T-cell (primary cell): ENCODE data around the gene SPTBN1. TPM values are rescaled to one million over a fixed set of nuclear protein-coding genes. Genes with fewer than 3 reads are reported as not detected.

Experiments
- ATAC-seq, 4 experiments: fragments of 200-7000 bp in 3 of 4; fragments of 150-1000 bp in 1 of 4; cut with Tn5 transposase; replicated peaks in 1 of 4; 1 replicate in 3 of 4; 2 replicates in 1 of 4; pipeline ENCODE4 v1.10.0; 2021; ENCODE audit warnings: moderate library complexity in 3 of 4, mild to moderate bottlenecking in 2 of 4, moderate number of reproducible peaks in 1 of 4
- CTCF ChIA-PET, 2 donors: fragments of 300-600 bp; sonication (Branson Sonifier 250); formaldehyde crosslinking; loops; one replicate each; lab custom pipeline; 2022; ENCODE audit warnings: antibody characterized with exemption in 2 of 2; lab: Charles Lee
- POLR2A ChIA-PET, 2 donors: fragments of 300-600 bp; sonication (Branson Sonifier 250); formaldehyde crosslinking; loops; one replicate each; lab custom pipeline; 2022; ENCODE audit warnings: antibody characterized with exemption in 2 of 2; lab: Charles Lee
- DNase-seq, 35 experiments: peaks; one replicate each; pipeline versions ENCODE4 v3.0.0 to v3.0.0-alpha.2; 2013 to 2023
- H3K27ac ChIP-seq: one replicate; pipeline ENCODE4 v1.5.1; 2013; ENCODE audit warnings: low read length
- H3K27me3 ChIP-seq, 2 experiments: replicated peaks in 1 of 2; 1 replicate in 1 of 2; 2 replicates in 1 of 2; pipeline versions ENCODE4 v1.6.1 to v1.7.0; 2013; ENCODE audit warnings: low read length in 1 of 2, mixed read lengths in 1 of 2; ENCODE audit not compliant: control insufficient read depth in 2 of 2, insufficient read depth in 2 of 2; ENCODE audit errors: extremely low read depth in 1 of 2
- H3K36me3 ChIP-seq, 2 donors: 1 replicate in 1 of 2; 2 replicates in 1 of 2; pipeline versions ENCODE4 v1.6.1 to v1.7.0; 2013; ENCODE audit warnings: low read length in 1 of 2; ENCODE audit not compliant: control insufficient read depth in 2 of 2, insufficient read depth in 1 of 2; ENCODE audit errors: extremely low read depth in 1 of 2
- H3K4me1 ChIP-seq, 2 experiments: 1 replicate in 1 of 2; 2 replicates in 1 of 2; pipeline versions ENCODE4 v1.6.1 to v1.7.0; 2013; ENCODE audit warnings: low read length in 2 of 2, mixed read lengths in 1 of 2; ENCODE audit not compliant: insufficient read depth in 2 of 2, control insufficient read depth in 1 of 2; ENCODE audit errors: extremely low read depth in 1 of 2
- H3K4me3 ChIP-seq, 2 donors: 1 replicate in 1 of 2; 2 replicates in 1 of 2; pipeline versions ENCODE4 v1.5.1 to v1.7.0; 2013; ENCODE audit warnings: mild to moderate bottlenecking in 2 of 2, low read length in 1 of 2, moderate library complexity in 1 of 2; ENCODE audit not compliant: control insufficient read depth in 1 of 2; ENCODE audit errors: extremely low read depth in 1 of 2
- H3K9me3 ChIP-seq: 2 replicates; pipeline ENCODE4 v1.7.0; 2013
- H3K27ac Mint-ChIP-seq, 2 donors: one replicate each; pipeline ENCODE4 v1.8.0; 2020 to 2021; ENCODE audit warnings: mild to moderate bottlenecking in 2 of 2, mixed read lengths in 2 of 2
- H3K27me3 Mint-ChIP-seq, 2 donors: one replicate each; pipeline ENCODE4 v1.8.0; 2021 to 2022; ENCODE audit warnings: mixed read lengths in 2 of 2
- H3K36me3 Mint-ChIP-seq: one replicate; pipeline ENCODE4 v1.8.0; 2021; ENCODE audit warnings: mixed read lengths
- H3K4me1 Mint-ChIP-seq, 3 donors: one replicate each; pipeline ENCODE4 v1.8.0; 2020 to 2022; ENCODE audit warnings: mixed read lengths in 3 of 3, mild to moderate bottlenecking in 1 of 3
- H3K4me3 Mint-ChIP-seq, 3 donors: one replicate each; pipeline ENCODE4 v1.8.0; 2020 to 2022; ENCODE audit warnings: mild to moderate bottlenecking in 3 of 3, mixed read lengths in 3 of 3, moderate library complexity in 3 of 3
- H3K9me3 Mint-ChIP-seq, 3 donors: one replicate each; pipeline ENCODE4 v1.8.0; 2020 to 2022; ENCODE audit warnings: mixed read lengths in 3 of 3
- WGBS: methylation state at CpG from one replicate; pipeline ENCODE4 v1.1.5; 2013; ENCODE audit warnings: missing lambda C conversion rate; ENCODE audit not compliant: insufficient coverage; 5-methylcytosine and 5-hydroxymethylcytosine counted together
- total RNA-seq, 35 experiments: library from RNA in 6 of 35; stranded (reverse) in 6 of 35; fragments of 120-200 nt in 1 of 35; gene quantifications; one replicate each; pipeline versions ENCODE4 v1.2.1 to v1.2.4 and lab custom pipeline; 2013 to 2026

The SPTBN1 gene
- total RNA-seq, 5 donors from 2014 or later (not counting 1 experiment from before 2014, with no cell fraction given): 129 to 222 (median 139) TPM

- H3K27ac Mint-ChIP-seq: no peak overlapping the region
- no peaks in the 10 kb centered on the region for H3K27me3 ChIP-seq
- 86% methylated on average over 2 of the region's 2 CpGs for WGBS
- no peaks in the 10 kb centered on the region for H3K36me3 ChIP-seq
- DNase-seq (no peak), ATAC-seq (no peak)
- ChIA-PET CTCF (no interaction called here), POLR2A (no interaction called here)
- no peaks in the 10 kb centered on the region for H3K36me3 Mint-ChIP-seq
- H3K4me1 ChIP-seq: no peaks in the 10 kb centered on the region
- no peaks in the 10 kb centered on the region for H3K9me3 Mint-ChIP-seq
- peaks cover 2 to 3% (median 3%) of the 10 kb centered on the region in 3 donors for H3K4me1 Mint-ChIP-seq
- no peaks in the 10 kb centered on the region for H3K27me3 Mint-ChIP-seq
- H3K9me3 ChIP-seq: no peaks in the 10 kb centered on the region
- H3K4me3 Mint-ChIP-seq: no peak overlapping the region
- H3K4me3 ChIP-seq: no peak overlapping the region
- H3K27ac ChIP-seq: no peak overlapping the region
Measured at GRCh38 chr2:54534625-54535024, 78.5 kb downstream of the SPTBN1 start.

- H3K27ac Mint-ChIP-seq: no peak overlapping the region
Measured at GRCh38 chr2:54535599-54536195, 79.6 kb downstream of the SPTBN1 start.

GRCh38 chr2:54536720-54537119, 80.6 kb downstream of the SPTBN1 start:
- no peaks in the 10 kb centered on the region for H3K27me3 ChIP-seq
- POLR2A ChIA-PET: no interaction called here
- ATAC-seq: no peak

More at GRCh38 chr2:54535599-54536195, 79.6 kb downstream of the SPTBN1 start:
- no peaks in the 10 kb centered on the region for H3K4me1 ChIP-seq
- H3K27me3 ChIP-seq: no peaks in the 10 kb centered on the region
- Mint-ChIP-seq H3K4me1 (no peaks in the 10 kb centered on the region), H3K4me3 (no peak overlapping the region), H3K36me3 (no peaks in the 10 kb centered on the region), H3K9me3 (no peaks in the 10 kb centered on the region), H3K27me3 (no peaks in the 10 kb centered on the region)
- DNase-seq (no peak), ATAC-seq (no peak)
- no peak overlapping the region for H3K4me3 ChIP-seq
- 100% methylated on average over 2 of the region's 4 CpGs for WGBS
- no peaks in the 10 kb centered on the region for H3K36me3 ChIP-seq
- H3K9me3 ChIP-seq: no peaks in the 10 kb centered on the region
- ChIA-PET CTCF (no interaction called here), POLR2A (no interaction called here)
- no peak overlapping the region for H3K27ac ChIP-seq

DNA sequence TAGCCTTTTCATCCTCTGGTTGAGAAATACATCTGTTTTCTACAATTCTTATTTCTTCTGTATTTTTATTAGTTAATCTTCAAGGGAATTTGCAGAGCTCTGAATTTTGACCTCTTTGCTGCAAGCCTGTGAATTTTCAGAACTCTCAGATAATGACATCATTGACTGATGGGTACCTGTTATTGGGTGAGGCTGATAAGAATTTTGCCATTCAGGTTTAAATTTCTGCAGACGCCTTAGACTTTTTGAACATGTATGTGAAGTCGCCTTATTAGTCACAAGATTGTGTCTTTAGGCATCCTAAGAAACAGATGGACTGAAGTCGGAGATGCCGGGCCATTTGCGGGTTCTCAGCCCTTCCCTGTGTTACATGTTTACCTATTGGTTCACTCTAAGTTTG, 82.4 kb downstream of the SPTBN1 start:
- Histone ChIP-seq H3K36me3 (no peaks in the 10 kb centered on the region), H3K4me3 (no peak overlapping the region), H3K9me3 (no peaks in the 10 kb centered on the region), H3K27ac (no peak overlapping the region), H3K4me1 (no peaks in the 10 kb centered on the region), H3K27me3 (no peaks in the 10 kb centered on the region)
- Mint-ChIP-seq H3K36me3 (no peaks in the 10 kb centered on the region), H3K9me3 (no peaks in the 10 kb centered on the region), H3K4me1 (no peaks in the 10 kb centered on the region), H3K27ac (no peak overlapping the region), H3K4me3 (no peak overlapping the region), H3K27me3 (no peaks in the 10 kb centered on the region)
- no peak for ATAC-seq
- WGBS: 88% methylated on average over 2 of the region's 5 CpGs
- POLR2A ChIA-PET: no interaction called here
- no peak for DNase-seq
- CTCF ChIA-PET: no interaction called here

More at GRCh38 chr2:54536720-54537119, 80.6 kb downstream of the SPTBN1 start:
- Histone ChIP-seq H3K4me3 (no peak overlapping the region), H3K27ac (no peak overlapping the region), H3K4me1 (no peaks in the 10 kb centered on the region), H3K9me3 (no peaks in the 10 kb centered on the region), H3K36me3 (no peaks in the 10 kb centered on the region)
- Mint-ChIP-seq H3K4me1 (no peaks in the 10 kb centered on the region), H3K27me3 (no peaks in the 10 kb centered on the region), H3K27ac (no peak overlapping the region), H3K9me3 (no peaks in the 10 kb centered on the region), H3K36me3 (no peaks in the 10 kb centered on the region), H3K4me3 (no peak overlapping the region)
- CTCF ChIA-PET: interaction anchor here in 1 of 2 donors (0.6 kb wide), 2 partner anchors 64 to 541 kb away, joined by 3 to 4 read pairs; no protein-coding TSS in a partner anchor
- WGBS: 100% methylated on average over 1 of the region's 2 CpGs
- DNase-seq: no peak

DNA sequence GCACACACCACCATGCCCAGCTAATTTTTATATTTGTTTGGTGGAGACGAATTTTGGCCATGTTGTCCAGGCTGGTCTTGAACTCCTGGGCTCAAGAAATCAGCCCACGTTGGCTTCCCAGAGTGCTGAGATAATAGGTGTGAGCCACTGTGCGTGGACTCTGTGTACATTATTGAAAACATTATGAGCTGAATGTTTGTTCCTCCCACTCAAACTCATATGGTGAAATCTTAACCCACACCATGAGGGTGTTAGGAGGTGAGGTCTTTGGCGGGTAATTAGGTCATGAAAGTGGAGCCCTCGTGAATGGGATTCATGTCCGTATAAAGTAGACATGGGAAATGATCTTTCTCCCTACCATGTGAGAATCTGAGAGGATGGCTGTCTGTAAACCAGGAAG, 83.6 kb downstream of the SPTBN1 start:
- Histone ChIP-seq H3K36me3 (no peaks in the 10 kb centered on the region), H3K4me3 (no peak overlapping the region), H3K27me3 (no peaks in the 10 kb centered on the region), H3K27ac (no peak overlapping the region), H3K4me1 (no peaks in the 10 kb centered on the region), H3K9me3 (no peaks in the 10 kb centered on the region)
- Mint-ChIP-seq H3K4me1 (no peaks in the 10 kb centered on the region), H3K27me3 (no peaks in the 10 kb centered on the region), H3K9me3 (no peaks in the 10 kb centered on the region), H3K27ac (no peak overlapping the region), H3K36me3 (no peaks in the 10 kb centered on the region), H3K4me3 (no peak overlapping the region)
- CTCF ChIA-PET: interaction anchor here in 1 of 2 donors (0.6 kb wide), 1 partner anchor 12 kb away, joined by 3 read pairs; no protein-coding TSS in a partner anchor
- ATAC-seq: no peak
- POLR2A ChIA-PET: interaction anchor here in 1 of 2 donors (0.6 kb wide), 1 partner anchor 40 kb away, joined by 4 read pairs; no protein-coding TSS in a partner anchor
- no CpG with 5 or more reads among the region's 6 CpGs for WGBS
- no peak for DNase-seq

- H3K36me3 Mint-ChIP-seq: no peaks in the 10 kb centered on the region
Measured at GRCh38 chr2:54540194-54540593, 84.1 kb downstream of the SPTBN1 start.

More at GRCh38 chr2:54540194-54540593, 84.1 kb downstream of the SPTBN1 start:
- Mint-ChIP-seq H3K4me3 (no peak overlapping the region), H3K27me3 (no peaks in the 10 kb centered on the region), H3K9me3 (no peaks in the 10 kb centered on the region), H3K4me1 (no peaks in the 10 kb centered on the region), H3K27ac (no peak overlapping the region)
- DNase-seq (no peak), ATAC-seq (no peak)
- no peak overlapping the region for H3K4me3 ChIP-seq
- no peaks in the 10 kb centered on the region for H3K9me3 ChIP-seq
- H3K27me3 ChIP-seq: no peaks in the 10 kb centered on the region
- H3K4me1 ChIP-seq: no peaks in the 10 kb centered on the region
- no peaks in the 10 kb centered on the region for H3K36me3 ChIP-seq
- ChIA-PET POLR2A (interaction anchor here in 1 of 2 donors (0.6 kb wide), 1 partner anchor 40 kb away, joined by 4 read pairs; no protein-coding TSS in a partner anchor), CTCF (interaction anchor here in 1 of 2 donors (0.6 to 1.2 kb wide), 2 partner anchors 12 to 17 kb away, joined by 3 to 4 read pairs; no protein-coding TSS in a partner anchor)
- no peak overlapping the region for H3K27ac ChIP-seq
- 80% methylated on average over 1 of the region's 1 CpG for WGBS
